ENCODE data around the gene DMAC2.
"Not testable (repeated sequence)": the region's sequence is repeated elsewhere in the genome, so short reads cannot be mapped to it uniquely, and the experiment has no call there.

DMAC2 gene

DNA sequence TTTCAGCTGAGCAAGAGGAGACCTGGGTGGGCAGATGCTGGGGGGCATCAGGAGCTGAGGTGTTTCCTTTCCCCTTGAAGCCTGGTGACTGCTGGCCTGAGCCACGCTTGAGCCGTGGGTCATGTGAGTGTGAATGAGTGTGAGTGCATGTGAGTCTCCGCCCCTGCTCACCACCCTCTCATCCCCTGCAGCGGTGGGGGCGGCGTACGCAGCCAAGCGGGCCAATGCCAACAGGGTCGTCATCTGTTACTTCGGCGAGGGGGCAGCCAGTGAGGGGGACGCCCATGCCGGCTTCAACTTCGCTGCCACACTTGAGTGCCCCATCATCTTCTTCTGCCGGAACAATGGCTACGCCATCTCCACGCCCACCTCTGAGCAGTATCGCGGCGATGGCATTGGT lies 17.7 kb downstream of the DMAC2 start:
- no peak for DNase-seq

- no peak for DNase-seq
These were observed 18.4 kb downstream of the DMAC2 start for GRCh38 chr19:41421314-41421713.

DNA sequence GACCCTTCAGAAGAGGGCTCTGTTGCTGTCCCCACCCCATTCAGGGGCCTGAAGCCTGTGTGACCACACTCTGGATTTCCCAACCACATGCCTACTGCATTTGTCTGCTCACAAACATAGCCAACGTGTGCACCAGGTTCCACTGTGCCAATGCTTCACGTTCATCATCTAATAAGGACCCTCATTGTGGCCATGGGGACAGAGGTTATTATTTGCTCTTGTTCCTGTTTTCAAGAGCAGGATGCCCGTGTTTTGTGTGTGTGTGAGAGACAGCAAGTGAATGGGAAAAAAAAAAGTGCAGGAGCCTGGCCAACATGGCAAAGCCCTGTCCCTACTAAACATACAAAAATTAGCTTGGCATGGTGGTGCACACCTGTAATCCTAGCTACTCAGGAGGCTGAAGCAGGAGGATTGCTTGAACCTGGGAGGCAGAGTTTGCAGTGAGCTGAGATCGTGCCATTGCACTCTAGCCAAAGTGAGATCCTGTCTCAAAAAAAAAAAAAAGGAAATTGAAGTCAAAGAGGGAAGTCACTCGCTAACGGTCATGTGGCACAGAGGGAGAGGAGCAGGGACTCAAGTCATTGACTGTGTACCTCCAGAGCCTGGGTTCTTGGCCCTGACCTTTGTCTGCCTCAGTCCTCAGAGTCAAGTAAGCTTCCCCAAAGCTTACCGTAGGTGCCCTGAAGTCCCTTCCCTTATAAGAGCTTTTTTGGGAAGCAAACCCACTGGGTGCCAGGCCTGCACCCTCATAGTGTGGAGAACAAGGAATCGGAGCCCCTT lies 19.4 kb downstream of the DMAC2 start:
- no peak for DNase-seq

DNA sequence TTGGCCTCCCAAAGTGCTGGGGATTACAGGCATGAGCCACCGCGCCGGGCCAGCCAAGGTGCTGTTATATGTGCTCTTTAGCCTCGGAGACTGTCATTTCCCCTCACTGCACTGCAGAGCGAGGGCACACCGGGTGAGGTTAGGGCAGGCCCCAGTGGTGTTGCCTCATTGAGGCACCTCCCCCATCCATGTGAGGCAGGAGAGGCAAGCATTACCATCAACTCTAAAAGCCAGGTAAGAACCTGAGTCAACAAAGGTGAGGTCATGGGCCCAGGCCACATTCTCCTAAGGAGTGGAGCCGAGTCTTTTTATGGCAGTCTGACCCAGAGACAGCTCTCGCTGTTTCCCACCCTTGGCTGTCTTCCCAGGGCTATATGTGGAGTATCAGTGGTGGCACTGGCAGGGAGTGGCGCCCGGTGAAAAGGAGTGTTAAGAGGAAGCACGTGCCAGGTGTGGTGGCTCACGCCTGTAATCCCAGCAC lies 23.5 kb downstream of the DMAC2 start:
- DNase-seq = no peak

GRCh38 chr19:41415154-41415571 lies 24.5 kb downstream of the DMAC2 start:
- DNase-seq = no peak

DNA sequence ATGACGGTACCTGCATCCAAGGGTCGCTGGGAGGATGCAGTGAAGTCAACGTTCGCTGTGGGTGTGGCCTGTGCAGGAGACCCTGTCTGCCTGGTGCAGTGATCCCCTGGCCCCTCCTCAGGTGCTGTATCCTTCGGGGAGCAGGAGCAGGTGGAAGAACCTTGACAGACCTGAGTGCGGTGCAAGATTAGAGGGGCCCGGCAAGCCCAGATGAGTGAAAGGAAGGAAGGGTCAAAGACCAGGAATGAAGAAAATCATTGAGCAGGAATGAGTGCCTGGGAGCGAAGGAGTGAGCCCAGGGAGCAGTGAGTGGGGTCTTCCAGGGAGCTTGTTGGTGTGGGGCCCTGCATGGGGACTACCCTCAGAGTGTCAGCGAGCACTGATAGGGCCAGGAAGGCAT lies 25.3 kb downstream of the DMAC2 start:
- DNase-seq = no peak

DNA sequence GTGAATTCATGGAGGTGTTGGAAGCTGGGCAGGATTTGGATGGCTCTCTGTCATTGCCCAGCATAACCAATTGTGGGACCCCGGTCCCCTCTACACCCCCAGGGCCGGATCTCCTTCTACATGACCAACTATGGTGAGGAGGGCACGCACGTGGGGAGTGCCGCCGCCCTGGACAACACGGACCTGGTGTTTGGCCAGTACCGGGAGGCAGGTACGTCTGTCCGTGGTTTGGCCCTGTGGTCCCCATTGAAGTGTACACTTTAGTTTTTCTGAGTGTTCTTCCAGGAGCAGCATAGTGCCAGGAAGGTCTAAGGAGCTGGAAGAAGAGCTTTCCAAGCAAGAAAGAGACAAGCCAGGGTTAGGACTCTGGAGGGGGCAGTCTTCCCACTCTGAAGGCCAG lies 25.8 kb downstream of the DMAC2 start:
- no peak for DNase-seq

DNA sequence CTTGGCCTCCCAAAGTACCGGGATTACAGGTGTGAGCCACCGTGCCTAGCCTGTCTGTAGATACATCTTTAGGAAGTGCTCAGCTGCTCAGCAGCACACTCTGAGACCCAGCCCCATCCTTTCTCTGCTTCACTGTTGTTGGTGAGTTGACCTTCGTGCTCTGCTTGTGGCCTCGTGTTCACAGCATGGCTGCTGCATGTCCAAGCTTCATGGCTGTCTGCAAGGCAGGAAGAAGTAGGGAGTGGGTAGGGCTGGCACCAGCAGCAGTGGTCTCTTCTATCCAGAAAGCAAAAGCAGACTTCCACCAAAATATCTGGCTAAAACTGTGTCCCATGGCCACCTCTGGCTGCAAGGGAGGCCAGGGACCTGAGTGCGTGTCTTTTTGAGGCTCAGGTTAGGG lies 26.8 kb downstream of the DMAC2 start:
- DNase-seq = no peak

- no peak for DNase-seq
These were observed 27.8 kb downstream of the DMAC2 start for GRCh38 chr19:41411968-41412265.

DNA sequence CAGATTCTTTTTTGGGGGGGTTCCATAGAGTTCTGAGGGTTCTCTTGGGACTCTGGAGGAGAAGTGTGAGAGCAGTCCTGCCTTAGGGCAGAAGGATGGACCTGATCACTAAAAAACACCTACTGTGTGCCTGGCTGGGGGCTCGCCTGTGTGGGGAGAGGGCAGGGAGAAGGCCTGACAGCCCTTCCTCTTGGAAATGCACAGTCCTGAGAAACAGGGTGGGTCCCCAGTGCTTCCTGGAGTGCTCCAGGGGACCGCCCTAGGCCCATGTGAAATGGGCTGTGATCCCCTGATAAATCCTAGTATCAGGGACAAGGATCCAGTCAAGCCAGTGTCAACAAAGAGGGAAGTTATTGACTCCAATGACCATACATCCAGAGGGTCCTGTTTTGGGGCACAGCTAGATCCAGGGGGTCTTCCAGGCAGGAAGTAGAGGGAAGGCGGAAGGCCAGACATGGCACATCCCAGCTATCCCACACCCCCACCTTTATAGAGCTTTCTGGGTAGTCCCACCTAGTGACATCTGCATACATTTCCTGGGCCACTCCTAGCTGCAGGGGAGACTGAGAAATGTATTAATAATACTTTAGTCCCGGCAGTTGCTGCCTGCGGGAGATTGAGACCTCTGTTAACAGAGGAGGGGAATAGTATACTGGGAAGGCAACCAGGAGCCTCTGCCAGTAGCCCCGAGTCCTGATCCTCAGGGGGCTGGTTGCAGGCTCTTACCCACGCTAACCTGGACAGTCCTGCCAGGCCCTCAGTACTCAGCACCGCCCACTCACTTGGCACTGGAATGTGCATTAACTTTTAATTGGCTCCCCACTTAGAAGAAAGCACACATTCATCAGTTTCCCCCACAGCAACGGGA lies 28.4 kb downstream of the DMAC2 start:
- DNase-seq = no peak

GRCh38 chr19:41410336-41411054 lies 29.2 kb downstream of the DMAC2 start:
- DNase-seq = no peak

DNA sequence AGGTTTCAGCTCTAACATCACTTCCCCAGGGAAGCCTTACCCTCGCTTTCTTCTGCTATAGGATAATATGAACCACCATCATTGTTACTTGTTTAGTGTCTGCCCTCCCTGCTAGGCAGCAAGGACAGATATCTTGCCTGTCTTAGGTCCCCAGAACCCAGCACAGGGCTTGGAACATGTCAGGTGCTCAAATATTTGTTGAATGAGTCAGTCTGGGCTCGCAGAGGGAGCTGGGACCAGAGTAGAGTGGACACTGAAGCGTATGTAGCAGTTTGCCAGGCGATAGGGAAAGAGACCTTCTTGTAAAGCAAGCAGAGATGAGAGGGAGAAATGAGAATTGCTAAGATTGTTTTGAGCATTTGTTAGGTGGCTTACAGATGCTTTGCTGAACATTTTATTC lies 30.4 kb downstream of the DMAC2 start:
- no peak for DNase-seq

- not testable (repeated sequence) for DNase-seq
These were observed 30.9 kb downstream of the DMAC2 start for GRCh38 chr19:41408846-41409245.

DNA sequence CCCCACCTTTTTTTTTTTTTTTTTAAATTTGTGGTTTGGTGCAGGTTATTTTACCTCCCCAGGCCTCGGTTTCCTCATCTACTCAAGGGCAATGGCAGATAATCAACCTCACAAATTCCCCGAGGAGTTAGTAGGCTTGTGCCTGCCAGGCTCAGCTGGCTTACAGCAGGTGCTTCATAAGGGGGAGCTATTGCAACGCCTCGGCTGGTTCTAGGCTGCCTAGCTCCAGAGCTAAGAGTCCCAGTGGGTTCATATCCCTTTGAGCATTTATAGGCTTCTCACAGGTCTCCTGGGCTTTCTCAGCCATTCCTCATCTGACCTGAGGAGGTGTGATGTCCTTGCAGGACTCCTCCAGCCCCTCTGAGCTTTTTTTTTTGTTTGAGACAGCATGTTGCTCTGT lies 31.5 kb downstream of the DMAC2 start:
- DNase-seq = no peak

DNA sequence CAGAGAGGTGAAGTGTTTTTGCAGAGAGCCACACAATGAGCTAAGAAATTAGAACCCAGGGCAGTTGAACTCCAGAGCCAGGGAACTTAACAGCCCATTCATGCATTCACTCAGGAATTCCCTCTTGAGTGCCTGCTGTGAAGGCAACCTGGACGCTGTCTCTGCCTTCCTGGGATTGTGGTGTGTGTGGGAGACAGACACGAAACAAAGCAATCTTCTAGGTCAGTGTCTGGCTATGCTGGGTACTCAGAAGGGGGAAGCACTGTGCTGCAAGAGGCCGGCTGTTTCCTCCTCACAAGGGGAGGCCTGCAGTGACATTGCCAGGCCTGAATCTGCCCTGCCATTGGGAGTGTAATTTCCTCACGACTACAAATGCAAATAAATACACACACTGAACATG lies 32.4 kb downstream of the DMAC2 start:
- DNase-seq = no peak

GRCh38 chr19:41405776-41406175 lies 33.9 kb downstream of the DMAC2 start:
- DNase-seq = no peak

DNA sequence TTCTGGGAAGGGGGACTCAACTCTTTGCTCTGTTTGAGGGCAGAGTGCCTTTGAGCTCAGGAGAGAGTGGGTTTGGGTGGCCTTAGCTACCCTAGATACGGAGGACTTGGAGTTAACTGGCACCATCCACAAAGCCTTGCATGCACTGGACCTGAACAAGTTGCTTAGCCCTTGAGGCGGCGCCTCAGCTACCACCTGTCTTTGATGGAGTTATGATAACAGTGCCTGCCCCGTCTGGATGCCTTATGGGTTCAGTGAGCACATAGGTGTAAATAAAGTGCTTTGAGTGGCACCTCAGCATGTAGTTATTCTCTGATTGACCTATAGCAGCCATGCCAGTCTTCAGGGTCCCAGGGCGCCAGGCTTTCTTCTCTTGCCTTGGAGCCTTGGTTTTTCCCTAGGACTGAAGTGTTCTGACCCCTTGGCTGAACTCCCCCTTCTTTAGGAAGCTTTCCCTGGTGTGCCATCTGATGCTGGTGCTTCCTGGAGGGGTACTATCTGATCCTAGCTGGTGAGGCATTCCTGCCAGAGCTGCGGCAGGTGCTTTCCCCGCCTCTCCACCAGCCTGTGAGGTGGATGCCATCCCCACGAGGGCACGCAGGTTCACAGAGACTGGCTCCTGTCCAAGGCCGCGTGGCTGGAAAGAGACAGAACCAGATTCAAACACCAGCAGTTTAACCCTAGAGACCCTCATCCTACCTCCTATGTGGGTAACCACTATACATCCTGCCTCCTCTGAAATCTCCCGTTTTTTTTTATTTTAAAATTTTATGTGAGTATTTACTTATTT lies 36.3 kb downstream of the DMAC2 start:
- no peak for DNase-seq

DNA sequence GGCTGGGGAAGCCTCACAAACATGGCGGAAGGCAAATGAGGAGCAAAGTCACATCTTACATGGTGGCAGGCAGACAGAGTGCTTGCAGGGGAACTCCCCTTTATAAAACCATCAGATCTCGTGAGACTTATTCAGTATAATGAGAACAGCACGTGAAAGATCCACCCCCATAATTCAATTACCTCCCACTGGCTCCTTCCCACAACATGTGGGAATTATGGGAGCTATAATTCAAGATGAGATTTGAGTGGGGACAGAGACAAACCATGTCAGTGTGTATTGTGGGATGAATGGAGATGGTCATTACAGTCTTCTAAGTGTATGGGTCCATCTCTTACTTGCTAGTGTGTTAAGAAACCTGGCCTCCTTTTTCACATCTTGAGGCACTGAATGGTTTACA lies 37.7 kb downstream of the DMAC2 start:
- no peak for DNase-seq

DNA sequence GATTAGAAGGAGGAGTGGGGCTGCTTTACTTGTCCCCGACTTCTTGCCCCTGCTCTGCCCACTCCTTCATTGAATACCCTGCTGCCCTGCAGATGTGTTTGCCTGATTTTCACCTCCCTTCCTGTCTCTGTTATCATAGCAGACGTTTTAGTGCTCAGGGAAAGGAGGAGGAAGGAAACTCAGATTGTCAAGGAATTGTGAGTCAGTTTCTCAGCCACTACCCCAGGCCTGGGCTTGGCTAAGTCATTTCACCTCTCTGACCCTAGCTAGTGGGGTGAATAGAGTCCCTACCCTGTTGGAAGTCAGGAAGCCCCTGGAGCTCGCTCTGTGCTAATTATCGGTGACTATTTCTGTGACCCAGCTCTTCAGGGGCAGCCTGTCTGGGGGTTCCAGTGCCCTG lies 38.2 kb downstream of the DMAC2 start:
- no peak for DNase-seq

GRCh38 chr19:41399525-41399924 lies 40.2 kb downstream of the DMAC2 start:
- no peak for DNase-seq

GRCh38 chr19:41399091-41399490 lies 40.6 kb downstream of the DMAC2 start:
- DNase-seq = no peak

DNA sequence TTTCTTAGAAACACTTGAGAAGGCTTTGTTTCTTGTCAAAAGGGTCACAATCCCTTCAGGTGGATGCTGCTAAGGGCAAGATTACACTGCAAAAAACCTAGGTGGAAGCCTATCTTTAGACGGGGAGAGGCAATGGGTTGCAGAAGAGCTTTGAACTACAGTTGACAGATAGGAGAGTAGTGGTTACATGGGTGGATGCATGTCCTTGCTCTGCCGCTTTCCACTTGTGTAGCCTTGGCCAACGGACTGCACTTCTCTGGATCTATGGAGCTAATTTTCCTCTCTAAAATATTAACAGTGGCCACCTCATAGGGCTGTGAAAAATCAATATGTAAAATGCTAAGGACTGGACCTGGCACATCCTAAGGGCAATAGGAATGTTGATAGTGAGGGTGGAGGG lies 41.1 kb downstream of the DMAC2 start:
- DNase-seq = no peak

DNA sequence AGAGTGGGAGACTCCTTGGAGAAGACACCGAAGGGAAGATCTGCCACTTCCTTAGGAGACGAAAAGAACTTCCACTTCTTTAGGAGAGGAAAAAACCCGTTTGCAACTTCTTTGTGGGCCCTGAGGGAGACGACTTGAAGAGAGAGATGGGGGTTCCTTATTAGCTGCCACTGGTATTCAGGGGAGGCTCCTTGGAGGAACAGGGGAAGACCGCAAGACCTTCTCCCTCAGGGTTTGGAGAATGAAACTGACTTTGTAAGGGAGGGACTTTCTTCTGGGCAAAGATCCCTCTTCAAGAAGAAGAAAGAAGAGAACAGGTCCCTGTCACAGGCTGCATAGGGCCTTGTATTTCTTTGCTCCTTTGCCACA lies 41.7 kb downstream of the DMAC2 start:
- DNase-seq = no peak

Data from activated effector memory CD4-positive, alpha-beta T cell treated with Interleukin-2 at 50 U/mL for 16 hours (primary cell).